B cell (primary cell): ENCODE results near the gene PNO1. TPM values are rescaled to one million over a fixed set of nuclear protein-coding genes. Genes with fewer than 3 reads are reported as not detected.
A peak's percentile ranks its signal among the peaks of the same experiment; 100 is the strongest.

Experiments
- ATAC-seq: fragments of 200-7000 bp; cut with Tn5 transposase; one replicate; pipeline ENCODE4 v1.10.0; 2021; ENCODE audit warnings: low read depth, mild to moderate bottlenecking, moderate number of reproducible peaks, moderate library complexity
- CTCF ChIA-PET: fragments of 350-600 bp; sonication (Branson Sonifier 250); formaldehyde crosslinking; loops from one replicate; lab custom pipeline; 2021; ENCODE audit warnings: antibody characterized with exemption, inconsistent platforms; lab: Charles Lee
- POLR2A ChIA-PET: fragments of 350-600 bp; sonication (Branson Sonifier 250); formaldehyde crosslinking; loops from one replicate; lab custom pipeline; 2021; ENCODE audit warnings: antibody characterized with exemption; lab: Charles Lee
- DNase-seq: peaks from one replicate; pipeline ENCODE4 v3.0.0; 2013
- H2AFZ ChIP-seq: 2 replicates; pipeline ENCODE4 v1.6.1; 2012; ENCODE audit warnings: mild to moderate bottlenecking, low read depth, low read length; ENCODE audit not compliant: insufficient read depth, poor library complexity, severe bottlenecking
- H3K27ac ChIP-seq, 2 donors: 1 replicate in 1 of 2; 2 replicates in 1 of 2; pipeline ENCODE4 v1.5.1; 2012 to 2013; ENCODE audit warnings: low read length in 2 of 2, mild to moderate bottlenecking in 2 of 2, moderate library complexity in 1 of 2
- H3K27me3 ChIP-seq, 4 experiments: fragments of 200-600 bp in 1 of 4; sonication (generic) in 1 of 4; replicated peaks in 1 of 4; 1 replicate in 2 of 4; 2 replicates in 2 of 4; pipeline versions ENCODE4 v1.6.1 to v1.7.0; 2013 to 2016; ENCODE audit warnings: low read length in 3 of 4, mild to moderate bottlenecking in 2 of 4, mixed read lengths in 1 of 4, moderate library complexity in 1 of 4; ENCODE audit not compliant: insufficient read depth in 4 of 4, control insufficient read depth in 3 of 4; ENCODE audit errors: control extremely low read depth in 1 of 4
- H3K36me3 ChIP-seq, 2 experiments: replicated peaks in 1 of 2; 1 replicate in 1 of 2; 2 replicates in 1 of 2; pipeline versions ENCODE4 v1.6.1 to v1.7.1; 2013; ENCODE audit warnings: low read length in 1 of 2; ENCODE audit not compliant: insufficient read depth in 2 of 2, control insufficient read depth in 1 of 2; ENCODE audit errors: control extremely low read depth in 1 of 2, extremely low read depth in 1 of 2
- H3K4me1 ChIP-seq, 2 donors: fragments of 200-600 bp in 1 of 2; sonication (generic) in 1 of 2; 1 replicate in 1 of 2; 2 replicates in 1 of 2; pipeline versions ENCODE4 v1.5.1 to v1.6.1; 2013 to 2017; ENCODE audit warnings: low read length in 2 of 2; ENCODE audit not compliant: control insufficient read depth in 2 of 2, insufficient read depth in 2 of 2
- H3K4me2 ChIP-seq: replicated peaks from 2 replicates; pipeline ENCODE3; 2012; ENCODE audit warnings: mild to moderate bottlenecking, low read depth, low read length; ENCODE audit not compliant: poor library complexity, severe bottlenecking
- H3K4me3 ChIP-seq, 5 experiments: fragments of 200-600 bp in 1 of 5; sonication (generic) in 1 of 5; 1 replicate in 3 of 5; 2 replicates in 2 of 5; pipeline versions ENCODE4 v1.5.1 to v1.7.0; 2011 to 2016; ENCODE audit warnings: low read length in 4 of 5, mild to moderate bottlenecking in 4 of 5, low read depth in 2 of 5, control low read depth in 1 of 5, moderate library complexity in 1 of 5; ENCODE audit not compliant: insufficient read depth in 1 of 5; ENCODE audit errors: control extremely low read depth in 1 of 5, extremely low read depth in 1 of 5
- H3K79me2 ChIP-seq: fragments of 200-600 bp; sonication (generic); one replicate; pipeline ENCODE4 v1.6.0; 2016; ENCODE audit warnings: low read length; ENCODE audit not compliant: control insufficient read depth, insufficient read depth
- H3K9ac ChIP-seq: fragments of 200-600 bp; sonication (generic); 2 replicates; pipeline ENCODE4 v1.6.1; 2017; ENCODE audit warnings: mild to moderate bottlenecking, low read length, moderate library complexity
- H3K9me3 ChIP-seq, 3 donors: one replicate each; pipeline versions ENCODE4 v1.6.1 to v1.7.1; 2013; ENCODE audit warnings: low read length in 2 of 3; ENCODE audit not compliant: control insufficient read depth in 2 of 3, insufficient read depth in 1 of 3; ENCODE audit errors: control extremely low read depth in 1 of 3
- H4K20me1 ChIP-seq: 2 replicates; pipeline ENCODE4 v1.6.0; 2012; ENCODE audit warnings: mild to moderate bottlenecking, low read length; ENCODE audit not compliant: insufficient read depth, control insufficient read depth, poor library complexity, severe bottlenecking
- H3K27ac Mint-ChIP-seq: one replicate; pipeline ENCODE4 v1.8.0; 2021; ENCODE audit warnings: mixed read lengths
- H3K27me3 Mint-ChIP-seq: one replicate; pipeline ENCODE4 v1.8.0; 2021; ENCODE audit warnings: mixed read lengths
- H3K4me1 Mint-ChIP-seq: one replicate; pipeline ENCODE4 v1.8.0; 2021; ENCODE audit warnings: mixed read lengths
- H3K4me3 Mint-ChIP-seq: one replicate; pipeline ENCODE4 v1.8.0; 2021; ENCODE audit warnings: mixed read lengths
- H3K9me3 Mint-ChIP-seq: one replicate; pipeline ENCODE4 v1.8.0; 2022; ENCODE audit warnings: mixed read lengths; ENCODE audit not compliant: insufficient read depth
- EZH2 ChIP-seq: IDR thresholded peaks from 2 replicates; pipeline ENCODE4 v1.6.1; 2012; ENCODE audit warnings: borderline replicate concordance, low read depth, mild to moderate bottlenecking, moderate library complexity, low read length; ENCODE audit not compliant: insufficient read depth, poor library complexity, severe bottlenecking
- WGBS: methylation state at CpG from one replicate; pipeline ENCODE4 v1.1.5; 2013; ENCODE audit warnings: missing lambda C conversion rate; ENCODE audit not compliant: insufficient coverage; 5-methylcytosine and 5-hydroxymethylcytosine counted together
- intact Hi-C: fragments of 100-400 bp; cut with micrococcal nuclease; formaldehyde crosslinking; loops from one replicate; pipeline ENCODE4 v1.10.0; 2022
- polyA plus RNA-seq: library from polyadenylated mRNA; depleted of rRNA; stranded (reverse); fragments of >200 nt; gene quantifications from 2 replicates; pipeline ENCODE4 v1.2.3, GENCODE V29; 2012
- total RNA-seq, 2 donors: library from RNA; stranded (reverse); fragments of 120-200 nt in 1 of 2; gene quantifications; 1 replicate in 1 of 2; 2 replicates in 1 of 2; pipeline versions ENCODE4 v1.2.3 to v1.2.4, GENCODE V29; 2013 to 2022
- TF ChIP-seq, protein P1 (sequence below): fragments of 200-600 bp; IDR thresholded peaks from one replicate; pipeline ENCODE4 v1.8.0; 2022; ENCODE audit warnings: antibody characterized with exemption, mild to moderate bottlenecking

Gene PNO1
- total and polyA plus RNA-seq, 2 donors (not counting 1 experiment from before 2014, with no cell fraction given): 4.7 to 12.3 TPM

DNA sequence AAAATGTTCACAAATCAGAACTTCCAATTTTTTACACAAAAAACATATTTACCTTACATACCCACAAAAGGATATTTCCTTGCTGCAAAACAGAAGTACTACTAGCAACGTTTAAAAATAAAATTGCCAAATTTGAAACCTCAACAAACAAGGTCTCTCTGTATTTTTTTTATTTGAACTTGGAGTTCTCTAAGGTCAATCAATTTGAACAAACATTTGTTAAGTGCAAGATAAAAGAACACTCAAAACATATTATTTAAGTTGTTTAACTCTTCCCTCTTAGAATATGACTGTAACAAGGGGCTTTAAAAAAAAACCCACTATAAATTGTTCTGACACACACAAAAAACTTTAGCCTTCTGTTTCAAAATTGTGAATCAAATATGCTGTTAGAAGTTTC, 29.6 kb downstream of the PNO1 start:
- TF ChIP-seq, protein P1, sequence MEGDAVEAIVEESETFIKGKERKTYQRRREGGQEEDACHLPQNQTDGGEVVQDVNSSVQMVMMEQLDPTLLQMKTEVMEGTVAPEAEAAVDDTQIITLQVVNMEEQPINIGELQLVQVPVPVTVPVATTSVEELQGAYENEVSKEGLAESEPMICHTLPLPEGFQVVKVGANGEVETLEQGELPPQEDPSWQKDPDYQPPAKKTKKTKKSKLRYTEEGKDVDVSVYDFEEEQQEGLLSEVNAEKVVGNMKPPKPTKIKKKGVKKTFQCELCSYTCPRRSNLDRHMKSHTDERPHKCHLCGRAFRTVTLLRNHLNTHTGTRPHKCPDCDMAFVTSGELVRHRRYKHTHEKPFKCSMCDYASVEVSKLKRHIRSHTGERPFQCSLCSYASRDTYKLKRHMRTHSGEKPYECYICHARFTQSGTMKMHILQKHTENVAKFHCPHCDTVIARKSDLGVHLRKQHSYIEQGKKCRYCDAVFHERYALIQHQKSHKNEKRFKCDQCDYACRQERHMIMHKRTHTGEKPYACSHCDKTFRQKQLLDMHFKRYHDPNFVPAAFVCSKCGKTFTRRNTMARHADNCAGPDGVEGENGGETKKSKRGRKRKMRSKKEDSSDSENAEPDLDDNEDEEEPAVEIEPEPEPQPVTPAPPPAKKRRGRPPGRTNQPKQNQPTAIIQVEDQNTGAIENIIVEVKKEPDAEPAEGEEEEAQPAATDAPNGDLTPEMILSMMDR: no peak
- no peak for TF ChIP-seq EZH2
- Mint-ChIP-seq H3K4me3 (no peak overlapping the region), H3K4me1 (peaks cover 37% of the 10 kb centered on the region), H3K9me3 (no peaks in the 10 kb centered on the region), H3K27ac (no peak overlapping the region), H3K27me3 (no peaks in the 10 kb centered on the region)
- intact Hi-C loops: no loop called here
- DNase-seq (no peak), ATAC-seq (no peak)
- Histone ChIP-seq H3K9me3 (no peaks in the 10 kb centered on the region), H3K9ac (no peak overlapping the region), H3K4me3 (no peak overlapping the region), H3K27me3 (no peaks in the 10 kb centered on the region), H3K27ac (no peak overlapping the region), H4K20me1 (peaks cover 24% of the 10 kb centered on the region), H2AFZ (no peak overlapping the region), H3K36me3 (peaks cover 6 to 26% of the 10 kb centered on the region in 2 experiments), H3K4me2 (no peak overlapping the region), H3K4me1 (peaks cover 5 to 8% of the 10 kb centered on the region in 2 donors), H3K79me2 (peaks cover 60% of the 10 kb centered on the region)
- CTCF ChIA-PET: interaction anchor here (0.6 to 4.3 kb wide), 2 partner anchors 65 kb away, joined by 3 to 36 read pairs; no protein-coding TSS in a partner anchor
- POLR2A ChIA-PET: no interaction called here
- no CpG with 5 or more reads among the region's 1 CpG for WGBS

DNA sequence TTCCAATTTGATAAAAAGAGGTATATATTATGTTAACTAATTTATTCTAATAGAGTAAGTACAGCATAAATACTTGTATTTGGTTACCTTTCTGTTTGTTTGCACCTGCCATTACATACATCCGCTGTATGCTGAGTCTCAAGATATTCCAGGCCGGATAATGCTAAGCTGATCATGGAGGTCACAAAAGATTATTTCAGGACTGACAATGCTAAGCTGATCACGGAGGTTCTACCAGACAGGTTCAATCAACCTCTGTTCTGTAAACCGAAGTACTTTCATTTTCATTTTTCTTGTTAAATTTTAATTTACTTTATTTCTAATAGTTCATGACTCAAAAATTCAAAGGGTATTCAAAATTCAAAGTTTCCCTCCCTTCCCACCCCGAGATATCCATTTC, 31.1 kb downstream of the PNO1 start:
- peak overlapping the region; percentile 49 for H3K4me3 Mint-ChIP-seq
- POLR2A ChIA-PET: no interaction called here
- Histone ChIP-seq H3K4me3 (no peak overlapping the region), H3K4me1 (peaks cover 5 to 8% of the 10 kb centered on the region in 2 donors), H3K9ac (no peak overlapping the region), H3K79me2 (peaks cover 72% of the 10 kb centered on the region), H3K36me3 (peaks cover 3 to 24% of the 10 kb centered on the region in 2 experiments), H3K4me2 (peak overlapping the region; percentile 37), H3K9me3 (no peaks in the 10 kb centered on the region), H4K20me1 (peaks cover 25% of the 10 kb centered on the region), H2AFZ (no peak overlapping the region), H3K27me3 (no peaks in the 10 kb centered on the region), H3K27ac (peak overlapping the region in 1 of 2 donors; percentile 47)
- H3K27me3 Mint-ChIP-seq: no peaks in the 10 kb centered on the region
- no peak for ATAC-seq
- CTCF ChIA-PET: interaction anchor here (0.8 to 2.9 kb wide), 6 partner anchors 10 to 253 kb away, joined by 3 to 8 read pairs (median 5); no protein-coding TSS in a partner anchor
- DNase-seq: peak; percentile 20
- no peak for TF ChIP-seq EZH2
- TF ChIP-seq, protein P1: no peak
- peak overlapping the region; percentile 28 for H3K27ac Mint-ChIP-seq
- WGBS: 30% methylated on average over 1 of the region's 5 CpGs
- no peaks in the 10 kb centered on the region for H3K9me3 Mint-ChIP-seq
- peaks cover 42% of the 10 kb centered on the region for H3K4me1 Mint-ChIP-seq
- intact Hi-C loops: no loop called here
